NAMALWA (cell line): Measurements from ENCODE around the gene MS4A14.
"Not testable (repeated sequence)": the region's sequence is repeated elsewhere in the genome, so short reads cannot be mapped to it uniquely, and the experiment has no call there.

Experiments
- DNase-seq: peaks from one replicate; pipeline ENCODE4 v3.0.0-alpha.2; 2015; ENCODE audit warnings: low spot score

The MS4A14 gene

DNA sequence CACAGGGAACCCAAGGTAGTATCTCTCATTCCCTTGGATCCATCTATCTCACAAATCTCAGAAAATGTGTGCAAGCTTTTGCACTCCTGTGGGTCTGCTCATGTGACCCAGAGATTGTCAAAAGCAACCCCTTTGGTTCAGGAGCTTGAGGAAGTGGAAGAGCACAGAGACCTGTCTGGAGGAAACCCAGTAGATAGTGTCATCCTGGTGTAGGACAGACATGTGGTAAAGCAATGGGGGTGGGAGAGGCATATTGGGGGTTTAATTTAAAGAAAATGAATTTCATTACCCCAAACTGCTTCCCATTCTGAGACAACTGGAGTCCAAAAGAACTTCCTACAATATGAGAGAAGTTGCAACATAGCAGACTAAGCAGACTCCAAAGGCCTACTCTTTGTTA lies 5.8 kb upstream of the MS4A14 start:
- DNase-seq: no peak

DNA sequence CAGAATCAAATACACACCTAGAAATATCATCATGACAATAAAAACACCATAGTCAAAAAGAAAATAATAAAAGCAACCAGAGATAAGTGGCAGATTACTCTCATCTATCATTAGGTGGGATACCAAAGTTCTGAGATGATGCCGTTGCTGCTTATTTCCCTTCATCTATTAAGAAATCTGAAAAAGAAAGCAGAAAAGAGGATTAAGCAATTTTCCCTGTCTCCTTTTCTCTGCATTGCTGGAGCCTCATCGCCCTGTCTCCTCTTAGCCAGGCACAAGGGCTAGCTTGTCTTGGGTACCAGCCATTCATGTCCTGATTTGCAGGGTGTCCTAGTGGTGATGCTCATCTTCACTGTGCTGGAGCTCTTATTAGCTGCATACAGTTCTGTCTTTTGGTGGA lies 3.9 kb upstream of the MS4A14 start:
- no peak for DNase-seq

- no peak for DNase-seq
These were observed 3.2 kb upstream of the MS4A14 start for GRCh38 chr11:60393016-60393415.

- DNase-seq: no peak
These were observed 1.4 kb upstream of the MS4A14 start for GRCh38 chr11:60394666-60395380.

DNA sequence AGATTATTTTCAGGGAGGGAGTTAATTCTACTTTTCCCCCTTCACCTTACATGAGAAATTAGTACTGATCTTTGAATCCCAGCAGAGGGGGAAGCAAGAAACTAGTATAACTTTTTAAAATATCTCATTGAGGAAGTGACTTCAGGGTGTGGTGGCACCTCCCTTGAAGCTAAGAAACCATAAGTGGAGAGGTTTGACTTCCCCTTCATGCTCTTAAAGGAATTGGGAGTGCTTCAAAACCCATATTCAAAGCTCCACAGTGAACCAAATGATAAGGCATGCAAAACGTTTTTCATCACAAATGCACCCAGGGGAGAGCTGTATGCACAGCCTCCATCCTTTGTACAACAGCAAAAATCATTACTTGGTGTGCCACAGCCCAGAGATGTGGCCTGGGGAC lies 540 bp downstream of the MS4A14 start:
- no peak for DNase-seq

DNA sequence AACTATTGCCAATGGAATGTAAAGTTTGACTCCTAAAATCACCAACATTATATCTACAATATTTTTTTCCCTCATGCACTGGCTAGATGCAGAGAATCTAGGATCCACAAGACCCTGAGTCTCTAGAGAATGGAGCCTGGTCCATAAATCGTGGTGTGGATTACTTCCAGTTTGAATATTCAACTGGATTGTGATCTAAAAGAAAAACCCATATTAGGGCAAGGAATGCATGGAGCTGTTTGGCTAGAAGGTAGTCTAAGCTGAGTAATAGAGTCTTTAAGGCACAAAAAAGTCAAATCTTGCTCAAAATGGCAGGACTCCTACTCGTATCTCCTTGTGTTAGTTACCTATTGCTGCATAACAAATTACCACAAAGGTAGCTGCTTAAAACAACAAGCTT lies 23.8 kb downstream of the MS4A14 start:
- DNase-seq: no peak

- no peak for DNase-seq
These were observed 26.4 kb downstream of the MS4A14 start for GRCh38 chr11:60422609-60423008.

GRCh38 chr11:60428517-60428916 lies 32.3 kb downstream of the MS4A14 start:
- DNase-seq: no peak

DNA sequence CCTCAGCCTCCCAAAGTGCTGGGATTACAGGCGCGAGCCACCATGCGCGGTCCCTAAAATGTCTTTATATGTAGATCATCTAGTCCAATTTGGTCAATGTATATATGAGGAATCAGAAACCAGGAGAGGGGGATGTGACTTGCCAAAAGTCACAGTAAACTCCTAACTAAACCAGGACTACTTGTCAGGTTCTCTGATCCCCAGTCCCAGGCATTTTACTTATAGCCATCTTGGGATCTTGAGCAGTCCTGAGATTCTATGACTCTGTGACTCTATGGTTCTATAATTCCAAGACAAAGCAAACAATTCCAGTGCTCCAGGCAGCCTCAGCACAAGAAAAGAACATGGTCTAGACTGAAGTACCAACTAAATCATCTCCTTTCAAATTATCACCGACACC lies 33.0 kb downstream of the MS4A14 start, which contains the start of gene MS4A5:
TSS of gene MS4A5 (plus strand) at position 301 of the 400 bp plus-strand sequence. CDS start 103 bp downstream, outside the sequence.
- no peak for DNase-seq

DNA sequence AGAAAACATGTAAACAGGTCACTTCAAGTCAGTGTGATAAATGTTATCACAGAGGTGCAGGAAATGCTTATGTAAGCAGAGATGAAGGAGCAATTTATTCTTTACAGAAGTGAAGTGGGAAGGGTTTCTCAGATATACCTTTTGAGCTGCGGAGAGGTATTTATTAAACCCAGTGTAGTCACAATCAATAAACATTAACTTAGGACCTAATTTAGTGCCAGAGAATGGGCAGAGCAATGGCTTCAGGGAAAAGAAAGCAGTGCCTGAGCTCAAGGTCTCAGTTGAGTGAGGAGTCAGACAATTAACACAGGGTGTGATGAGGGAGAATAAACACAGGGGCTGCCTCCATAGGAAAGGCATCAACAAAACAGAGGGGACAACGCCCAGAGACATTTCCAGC lies 35.0 kb downstream of the MS4A14 start:
- no peak for DNase-seq

DNA sequence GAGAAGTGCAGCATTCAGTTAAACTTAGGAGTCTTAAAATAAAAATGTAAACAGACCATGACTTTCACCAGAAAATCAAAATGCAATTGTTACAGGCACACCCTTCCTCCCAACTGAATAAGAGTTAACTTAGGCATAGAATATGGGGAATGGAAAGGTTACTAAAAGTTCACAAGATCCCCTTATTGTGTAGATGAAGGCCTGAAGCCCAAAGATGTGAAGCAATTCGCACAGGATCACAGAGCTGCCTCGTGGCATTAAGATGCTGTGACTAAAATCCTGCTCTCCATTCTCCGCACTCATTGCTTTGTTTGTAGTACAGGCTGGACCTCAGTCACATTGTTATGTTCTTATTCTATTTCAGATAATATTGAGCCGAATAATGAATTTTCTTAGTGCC lies 37.1 kb downstream of the MS4A14 start:
- no peak for DNase-seq

DNA sequence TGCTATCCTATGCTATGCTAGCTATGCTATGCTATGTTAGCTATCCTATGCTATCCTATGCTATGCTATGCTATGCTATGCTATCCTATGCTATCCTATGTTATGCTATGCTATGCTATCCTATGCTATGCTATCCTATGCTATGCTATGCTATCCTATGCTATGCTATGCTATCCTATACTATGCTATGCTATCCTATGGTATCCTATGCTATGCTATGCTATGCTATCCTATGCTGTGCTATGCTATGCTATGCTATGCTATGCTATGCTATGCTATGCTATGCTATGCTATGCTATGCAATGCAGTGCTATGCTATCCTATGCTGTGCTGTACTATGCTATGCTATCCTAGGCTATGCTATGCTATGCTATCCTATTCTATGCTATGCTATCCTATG lies 50.8 kb downstream of the MS4A14 start:
- DNase-seq: no peak

DNA sequence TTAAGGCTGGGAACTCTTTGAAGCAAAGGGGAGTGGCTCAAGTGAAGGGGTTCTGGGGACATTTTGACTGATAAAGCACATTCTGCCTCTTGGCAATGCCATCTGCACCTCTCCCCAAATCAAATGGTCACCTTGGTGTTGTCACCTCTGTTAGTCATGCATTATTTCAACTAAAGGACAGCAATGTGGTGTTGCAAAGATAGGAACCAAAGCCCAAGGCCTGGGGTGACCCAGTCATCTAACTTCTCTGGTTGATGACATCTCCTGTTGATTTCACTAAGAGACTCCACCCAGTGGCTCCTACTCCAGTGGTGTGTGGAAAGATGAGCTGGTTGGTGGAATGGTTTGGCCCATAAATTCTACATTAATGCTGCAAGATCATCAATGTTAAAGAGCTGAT lies 51.6 kb downstream of the MS4A14 start:
- DNase-seq: no peak

- not testable (repeated sequence) for DNase-seq
These were observed 54.9 kb downstream of the MS4A14 start for GRCh38 chr11:60451185-60451584.

- no peak for DNase-seq
These were observed 58.0 kb downstream of the MS4A14 start for GRCh38 chr11:60454212-60454611.

DNA sequence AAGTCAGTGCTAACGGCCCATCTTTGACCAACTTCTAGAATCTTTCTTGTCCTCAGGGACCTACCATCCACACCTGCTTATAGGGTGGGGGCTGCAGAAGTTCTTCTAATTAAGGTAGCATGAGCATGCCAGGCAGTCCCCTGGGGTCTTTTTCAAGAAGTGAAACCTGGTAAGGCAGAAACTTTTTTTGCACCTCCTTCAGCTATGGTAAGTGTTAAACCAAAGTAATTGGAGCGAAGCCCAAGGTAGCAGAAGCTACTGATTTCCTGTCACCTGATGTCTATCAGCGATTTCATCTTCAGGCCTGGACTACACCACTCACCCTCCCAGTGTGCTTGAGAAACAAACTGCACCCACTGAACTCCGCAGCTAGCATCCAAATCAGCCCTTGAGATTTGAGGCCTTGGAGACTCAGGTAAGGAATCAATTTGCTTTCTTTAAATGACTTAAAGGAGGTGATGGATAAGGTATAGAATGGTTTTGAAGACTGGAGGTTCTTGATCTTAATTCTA lies 59.3 kb downstream of the MS4A14 start, which contains the start of gene MS4A1:
TSS of gene MS4A1 (plus strand) at position 317 of the 512 bp plus-strand sequence. CDS start 6,528 bp downstream, outside the sequence.
- DNase-seq: peak; percentile 95

DNA sequence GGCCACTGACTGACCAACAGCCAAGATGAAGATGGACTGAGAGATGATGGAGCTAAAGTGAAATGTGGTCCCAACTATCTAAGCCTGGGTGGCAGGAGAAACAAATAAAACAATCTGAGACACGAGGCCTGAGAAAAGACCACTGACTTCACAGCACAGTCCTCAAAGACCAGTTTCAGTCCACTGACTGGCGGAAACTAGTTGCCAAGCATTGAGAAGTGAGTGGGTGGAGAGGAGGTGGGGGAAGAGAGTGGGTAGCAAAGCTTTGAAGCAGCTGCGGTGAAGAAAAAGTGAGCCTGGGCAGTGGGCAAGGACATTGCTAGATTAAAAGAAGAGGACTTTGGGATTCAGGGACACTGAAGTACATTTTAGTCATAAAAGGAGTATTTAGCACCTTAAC lies 61.3 kb downstream of the MS4A14 start:
- DNase-seq: peak; percentile 46

- DNase-seq: no peak
These were observed 63.1 kb downstream of the MS4A14 start for GRCh38 chr11:60459345-60459744.
